ENCODE results near the gene REV3L. TPM values are rescaled to one million over a fixed set of nuclear protein-coding genes. Genes with fewer than 3 reads are reported as not detected.

REV3L gene
- total and polyA plus RNA-seq, 12 donors = 16.8 to 45.7 (median 26.6) TPM

DNA sequence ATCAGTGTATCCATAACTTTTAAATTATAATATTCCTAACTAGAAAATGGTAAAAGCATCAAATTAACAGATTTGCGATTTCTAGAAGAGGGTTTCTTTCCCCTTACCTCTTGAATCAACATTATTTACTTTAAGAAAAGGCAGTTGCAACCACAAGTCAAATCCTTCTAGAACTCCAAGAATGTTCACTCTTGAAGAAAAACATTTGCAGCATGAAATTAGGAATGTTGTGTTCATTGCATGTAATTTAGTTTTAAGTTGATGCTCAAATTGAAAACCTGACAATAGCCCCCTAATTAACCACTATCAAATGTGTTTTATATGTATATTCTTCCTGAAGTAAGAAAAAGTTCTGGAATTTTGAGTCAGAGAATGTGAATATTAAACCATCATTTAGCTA lies 2.3 kb upstream of the REV3L start:
- 87 to 92% (median 90%) methylated on average over 1 of the region's 1 CpG for WGBS, 4 donors
- no peaks in the 10 kb centered on the region for H3K9me3 ChIP-seq (replicated peaks in 1 of 3)
- no peak for DNase-seq
- H3K27me3 ChIP-seq = no peaks in the 10 kb centered on the region
- no peaks in the 10 kb centered on the region for H3K36me3 ChIP-seq (replicated peaks in 1 of 2)
- peak overlapping the region in 2 of 5 donors; percentile 99 for H3K27ac ChIP-seq
- H3K4me1 ChIP-seq (replicated peaks in 1 of 2) = peaks cover 12 to 29% of the 10 kb centered on the region in 2 donors
- intact Hi-C loops (cut with DNase I) = loop anchor here in 1 of 2 donors (10.0 kb wide), 2 partner anchors 59 to 119 kb away; partner anchors contain the start of gene TRAF3IP2
- TF ChIP-seq, protein P1, sequence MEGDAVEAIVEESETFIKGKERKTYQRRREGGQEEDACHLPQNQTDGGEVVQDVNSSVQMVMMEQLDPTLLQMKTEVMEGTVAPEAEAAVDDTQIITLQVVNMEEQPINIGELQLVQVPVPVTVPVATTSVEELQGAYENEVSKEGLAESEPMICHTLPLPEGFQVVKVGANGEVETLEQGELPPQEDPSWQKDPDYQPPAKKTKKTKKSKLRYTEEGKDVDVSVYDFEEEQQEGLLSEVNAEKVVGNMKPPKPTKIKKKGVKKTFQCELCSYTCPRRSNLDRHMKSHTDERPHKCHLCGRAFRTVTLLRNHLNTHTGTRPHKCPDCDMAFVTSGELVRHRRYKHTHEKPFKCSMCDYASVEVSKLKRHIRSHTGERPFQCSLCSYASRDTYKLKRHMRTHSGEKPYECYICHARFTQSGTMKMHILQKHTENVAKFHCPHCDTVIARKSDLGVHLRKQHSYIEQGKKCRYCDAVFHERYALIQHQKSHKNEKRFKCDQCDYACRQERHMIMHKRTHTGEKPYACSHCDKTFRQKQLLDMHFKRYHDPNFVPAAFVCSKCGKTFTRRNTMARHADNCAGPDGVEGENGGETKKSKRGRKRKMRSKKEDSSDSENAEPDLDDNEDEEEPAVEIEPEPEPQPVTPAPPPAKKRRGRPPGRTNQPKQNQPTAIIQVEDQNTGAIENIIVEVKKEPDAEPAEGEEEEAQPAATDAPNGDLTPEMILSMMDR (IDR thresholded peaks at IDR 0.05) = no peak
- TF ChIP-seq POLR2A (IDR thresholded peaks at IDR 0.05) = no peak
- no peak overlapping the region for H3K4me3 ChIP-seq

DNA sequence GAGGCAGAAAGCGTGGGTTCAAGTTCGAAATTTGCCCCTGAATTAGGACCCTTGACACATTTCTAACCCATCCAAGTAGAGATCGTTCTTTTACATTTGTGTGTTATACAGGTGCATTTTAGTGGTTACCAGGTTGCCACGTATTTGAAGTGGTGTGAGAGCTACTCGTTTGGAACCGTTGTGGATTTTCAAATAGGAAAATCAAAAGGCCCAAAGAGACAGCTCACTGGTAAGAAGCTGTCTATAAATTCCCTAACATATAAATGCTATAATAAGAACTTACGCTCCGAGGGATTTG lies 1.6 kb upstream of the REV3L start:
- H3K27me3 ChIP-seq = no peaks in the 10 kb centered on the region
- no peaks in the 10 kb centered on the region for H3K9me3 ChIP-seq (replicated peaks in 1 of 3)
- peak overlapping the region in 1 of 4 donors; percentile 96 for H3K4me3 ChIP-seq
- 20 to 25% (median 23%) methylated on average over 8 of the region's 8 CpGs for WGBS, 4 donors
- DNase-seq = no peak
- peak overlapping the region; percentile 97 to 99 (median 99) for H3K27ac ChIP-seq
- intact Hi-C loops (cut with DNase I) = loop anchor here in 1 of 2 donors (10.0 kb wide), 2 partner anchors 60 to 120 kb away; partner anchors contain the start of gene TRAF3IP2
- H3K4me1 ChIP-seq (replicated peaks in 1 of 2) = peaks cover 12 to 36% of the 10 kb centered on the region in 2 donors
- H3K36me3 ChIP-seq (replicated peaks in 1 of 2) = no peaks in the 10 kb centered on the region
- TF ChIP-seq, protein P1 (IDR thresholded peaks at IDR 0.05) = no peak
- TF ChIP-seq POLR2A (IDR thresholded peaks at IDR 0.05) = no peak

DNA sequence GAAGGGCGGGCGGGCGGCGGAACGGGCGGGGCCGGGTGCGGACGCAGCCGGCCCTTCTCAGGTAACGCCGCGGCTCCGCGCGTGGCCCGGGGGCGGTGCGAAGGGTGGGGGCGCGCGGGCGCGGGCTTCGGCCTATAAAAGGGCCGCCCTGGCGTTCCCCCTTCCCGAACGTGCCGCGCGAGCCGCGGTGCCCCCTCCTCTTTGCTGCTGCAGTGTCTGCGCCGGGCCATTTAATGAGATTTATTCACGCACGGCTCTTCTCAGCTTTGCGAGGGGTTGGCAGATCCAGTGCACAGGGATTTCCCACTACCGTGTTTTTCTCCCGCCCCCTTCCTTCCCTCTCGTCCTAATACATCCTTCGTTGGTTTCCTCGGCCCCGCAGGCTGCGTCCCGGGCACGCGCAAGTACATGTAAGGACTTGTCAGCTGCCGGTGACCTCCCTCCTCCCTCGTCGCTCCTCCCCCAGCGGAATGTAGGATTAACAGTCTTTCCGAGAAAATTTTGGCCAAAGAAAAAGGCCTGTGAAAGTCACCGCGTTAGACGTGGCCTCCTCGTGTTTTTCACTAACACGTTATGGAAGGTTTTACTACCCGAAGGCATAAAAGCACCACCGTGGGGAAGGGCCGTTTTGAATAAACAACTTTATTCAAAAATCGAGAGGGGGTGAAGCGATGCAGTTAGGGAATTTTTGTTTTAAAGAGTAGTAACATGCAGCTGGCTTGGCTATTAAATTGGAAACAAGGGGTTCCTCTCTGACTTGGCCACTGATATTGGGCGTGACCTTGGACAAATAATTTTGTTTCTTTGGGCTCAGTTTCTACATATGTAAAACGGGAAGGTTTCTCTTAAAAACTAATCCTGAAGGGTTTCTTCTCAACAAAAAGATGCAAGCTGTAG lies 966 bp upstream of the REV3L start:
- Histone ChIP-seq H3K36me3 (replicated peaks in 1 of 2) (no peaks in the 10 kb centered on the region), H3K27me3 (no peaks in the 10 kb centered on the region), H3K4me1 (replicated peaks in 1 of 2) (peaks cover 12 to 42% of the 10 kb centered on the region in 2 donors), H3K27ac (peak overlapping the region; percentile 97 to 99 (median 99)), H3K9me3 (replicated peaks in 1 of 3) (no peaks in the 10 kb centered on the region), H3K4me3 (peak overlapping the region in 3 of 4 donors; percentile 53 to 96 (median 81))
- 0 to 1% (median 0%) methylated on average over 33 to 66 of the region's 66 CpGs for WGBS, 4 donors
- intact Hi-C loops (cut with DNase I) = loop anchor here (2.0 to 10.0 kb wide), 3 partner anchors 61 to 121 kb away; partner anchors contain the start of gene TRAF3IP2 (in 2 of the 2)
- TF ChIP-seq POLR2A (IDR thresholded peaks at IDR 0.05) = peak; percentile 81 to 92
- TF ChIP-seq, protein P1 (IDR thresholded peaks at IDR 0.05) = peak in 2 of 6 experiments; percentile 15
- DNase-seq = peak; percentile 91 to 98 (median 97)

DNA sequence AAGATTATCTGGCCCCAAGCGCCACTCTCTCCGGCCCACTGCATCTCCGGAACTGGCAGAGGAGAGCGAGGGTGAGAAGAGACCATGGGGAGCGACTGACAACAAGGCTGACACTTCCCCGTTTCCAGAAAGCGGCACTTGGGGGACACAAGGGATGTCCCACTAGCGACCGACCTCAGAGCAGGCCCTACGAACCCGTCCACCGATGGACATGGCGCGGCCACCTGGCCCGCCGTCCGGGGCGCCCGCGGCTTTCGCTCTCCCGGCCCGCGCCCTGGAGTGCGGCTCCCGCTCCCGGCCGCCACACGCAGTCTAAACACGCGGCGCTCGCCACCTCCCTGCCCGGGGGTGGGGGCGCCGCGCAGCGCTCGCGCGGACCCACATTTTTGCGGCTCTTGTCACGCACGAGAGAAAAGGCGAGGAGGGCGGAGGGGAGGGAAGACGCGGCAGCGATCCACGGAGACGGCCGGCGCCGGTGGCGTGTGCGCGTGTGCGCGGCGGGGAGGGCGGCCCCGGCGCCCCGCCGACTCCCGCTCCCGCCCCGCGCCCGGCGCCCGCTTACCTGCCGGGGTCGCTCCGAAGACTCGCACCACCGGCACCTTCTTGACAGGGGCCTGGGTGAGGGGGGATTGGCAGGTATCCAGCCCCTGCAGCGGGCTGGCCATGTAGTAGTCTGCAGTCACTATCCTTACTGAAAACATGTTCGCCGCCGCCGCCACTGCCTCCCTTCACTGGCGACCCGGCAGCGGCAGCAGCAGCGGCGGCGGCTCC lies 645 bp downstream of the REV3L start:
- 0 to 3% (median 1%) methylated on average over 8 to 88 of the region's 88 CpGs for WGBS, 4 donors

More for the DNA sequence above, 645 bp downstream of the REV3L start:
- Histone ChIP-seq H3K27ac (peak overlapping the region; percentile 97 to 99 (median 99)), H3K9me3 (replicated peaks in 1 of 3) (no peaks in the 10 kb centered on the region), H3K36me3 (replicated peaks in 1 of 2) (no peaks in the 10 kb centered on the region), H3K4me3 (peak overlapping the region; percentile 5 to 96 (median 88)), H3K27me3 (no peaks in the 10 kb centered on the region), H3K4me1 (replicated peaks in 1 of 2) (peaks cover 23 to 58% of the 10 kb centered on the region in 2 donors)
- TF ChIP-seq, protein P1 (IDR thresholded peaks at IDR 0.05) = no peak
- peak in 1 of 2 donors; percentile 42 for TF ChIP-seq POLR2A (IDR thresholded peaks at IDR 0.05)
- peak; percentile 50 to 81 (median 68) for DNase-seq
- intact Hi-C loops (cut with DNase I) = loop anchor here (2.0 to 10.0 kb wide), 3 partner anchors 62 to 122 kb away; partner anchors contain the start of gene TRAF3IP2 (in 2 of the 2)

Data from adrenal gland (tissue), 12 donors.